HL-60 (cell line): ENCODE data around the gene CTIF.

Experiments used
- DNase-seq, 2 experiments: peaks; one replicate each; pipeline ENCODE4 v3.0.0-alpha.2; 2010 to 2020; ENCODE audit warnings: low read depth in 1 of 2, low spot score in 1 of 2
- H3K27ac ChIP-seq: fragments of 250-450 bp; sonication (Bioruptor Pico); replicated peaks from 2 replicates; pipeline ENCODE4 v1.5.1; 2020; ENCODE audit warnings: mild to moderate bottlenecking, moderate library complexity
- H3K27me3 ChIP-seq: fragments of 250-450 bp; sonication (Bioruptor Pico); 2 replicates; pipeline ENCODE4 v1.5.1; 2021; ENCODE audit warnings: mild to moderate bottlenecking, moderate library complexity; ENCODE audit not compliant: insufficient read depth, poor library complexity, severe bottlenecking
- H3K4me3 ChIP-seq: replicated peaks from 2 replicates; pipeline ENCODE4 v1.5.1; 2011; ENCODE audit warnings: mild to moderate bottlenecking, control low read depth, low read length; ENCODE audit not compliant: insufficient read depth
- CTCF ChIP-seq: IDR thresholded peaks from one replicate; pipeline ENCODE4 v1.5.1; 2011; ENCODE audit warnings: low read length, control low read depth, inconsistent platforms; ENCODE audit not compliant: insufficient read depth
- GABPA ChIP-seq: IDR thresholded peaks from 2 replicates; pipeline ENCODE4 v1.6.1; 2012; ENCODE audit warnings: low read depth
- POLR2AphosphoS5 ChIP-seq: IDR thresholded peaks from 2 replicates; pipeline ENCODE4 v1.6.1; 2012; ENCODE audit warnings: low read depth
- SPI1 ChIP-seq: IDR thresholded peaks from 2 replicates; pipeline ENCODE4 v1.6.1; 2012; ENCODE audit warnings: low read depth, mild to moderate bottlenecking, borderline replicate concordance
- TF ChIP-seq, protein P1 (sequence below): IDR thresholded peaks from 2 replicates; pipeline ENCODE4 v1.6.1; 2012; ENCODE audit warnings: low read depth; ENCODE audit not compliant: insufficient replicate concordance

Gene CTIF

GRCh38 chr18:48882379-48882778, 343.5 kb downstream of the CTIF start:
- H3K27ac ChIP-seq = no peak overlapping the region
- no peaks in the 10 kb centered on the region for H3K27me3 ChIP-seq
- TF ChIP-seq CTCF = no peak
- no peak for TF ChIP-seq SPI1
- no peak for TF ChIP-seq GABPA
- TF ChIP-seq, protein P1, sequence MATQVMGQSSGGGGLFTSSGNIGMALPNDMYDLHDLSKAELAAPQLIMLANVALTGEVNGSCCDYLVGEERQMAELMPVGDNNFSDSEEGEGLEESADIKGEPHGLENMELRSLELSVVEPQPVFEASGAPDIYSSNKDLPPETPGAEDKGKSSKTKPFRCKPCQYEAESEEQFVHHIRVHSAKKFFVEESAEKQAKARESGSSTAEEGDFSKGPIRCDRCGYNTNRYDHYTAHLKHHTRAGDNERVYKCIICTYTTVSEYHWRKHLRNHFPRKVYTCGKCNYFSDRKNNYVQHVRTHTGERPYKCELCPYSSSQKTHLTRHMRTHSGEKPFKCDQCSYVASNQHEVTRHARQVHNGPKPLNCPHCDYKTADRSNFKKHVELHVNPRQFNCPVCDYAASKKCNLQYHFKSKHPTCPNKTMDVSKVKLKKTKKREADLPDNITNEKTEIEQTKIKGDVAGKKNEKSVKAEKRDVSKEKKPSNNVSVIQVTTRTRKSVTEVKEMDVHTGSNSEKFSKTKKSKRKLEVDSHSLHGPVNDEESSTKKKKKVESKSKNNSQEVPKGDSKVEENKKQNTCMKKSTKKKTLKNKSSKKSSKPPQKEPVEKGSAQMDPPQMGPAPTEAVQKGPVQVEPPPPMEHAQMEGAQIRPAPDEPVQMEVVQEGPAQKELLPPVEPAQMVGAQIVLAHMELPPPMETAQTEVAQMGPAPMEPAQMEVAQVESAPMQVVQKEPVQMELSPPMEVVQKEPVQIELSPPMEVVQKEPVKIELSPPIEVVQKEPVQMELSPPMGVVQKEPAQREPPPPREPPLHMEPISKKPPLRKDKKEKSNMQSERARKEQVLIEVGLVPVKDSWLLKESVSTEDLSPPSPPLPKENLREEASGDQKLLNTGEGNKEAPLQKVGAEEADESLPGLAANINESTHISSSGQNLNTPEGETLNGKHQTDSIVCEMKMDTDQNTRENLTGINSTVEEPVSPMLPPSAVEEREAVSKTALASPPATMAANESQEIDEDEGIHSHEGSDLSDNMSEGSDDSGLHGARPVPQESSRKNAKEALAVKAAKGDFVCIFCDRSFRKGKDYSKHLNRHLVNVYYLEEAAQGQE = no peak
- no peak for TF ChIP-seq POLR2AphosphoS5
- no peak for DNase-seq
- H3K4me3 ChIP-seq = no peak overlapping the region

GRCh38 chr18:48884306-48884705, 345.5 kb downstream of the CTIF start:
- DNase-seq = peak in 1 of 2 experiments; percentile 15
- Histone ChIP-seq H3K27ac (no peak overlapping the region), H3K27me3 (no peaks in the 10 kb centered on the region), H3K4me3 (no peak overlapping the region)
- TF ChIP-seq POLR2AphosphoS5 (no peak), SPI1 (no peak), GABPA (no peak), CTCF (no peak)
- TF ChIP-seq, protein P1 = no peak

DNA sequence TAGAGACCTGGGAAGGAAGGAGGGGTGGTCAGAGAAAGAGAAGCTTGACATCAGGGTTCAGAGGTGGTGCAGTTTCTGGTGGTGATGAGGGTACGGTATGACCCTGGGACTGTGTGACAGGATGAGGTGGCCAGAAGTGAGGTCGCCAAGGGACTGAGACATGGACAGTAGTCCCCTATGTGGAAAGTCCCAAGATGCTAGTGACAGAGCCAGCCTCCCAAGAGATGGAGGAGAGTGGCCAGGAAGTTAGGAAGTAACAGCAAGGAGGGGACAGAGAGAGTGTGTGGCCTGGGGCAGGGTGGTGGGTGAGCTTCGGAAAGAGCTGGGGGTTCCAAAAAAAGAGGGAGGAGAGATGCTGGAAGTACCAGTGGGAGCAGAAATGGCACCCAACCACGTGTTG, 345.9 kb downstream of the CTIF start:
- Histone ChIP-seq H3K4me3 (no peak overlapping the region), H3K27ac (no peak overlapping the region), H3K27me3 (no peaks in the 10 kb centered on the region)
- no peak for DNase-seq
- TF ChIP-seq GABPA = no peak
- TF ChIP-seq, protein P1 = no peak
- no peak for TF ChIP-seq CTCF
- no peak for TF ChIP-seq POLR2AphosphoS5
- TF ChIP-seq SPI1 = no peak
